ENCODE data around the gene TBCA.

DNA sequence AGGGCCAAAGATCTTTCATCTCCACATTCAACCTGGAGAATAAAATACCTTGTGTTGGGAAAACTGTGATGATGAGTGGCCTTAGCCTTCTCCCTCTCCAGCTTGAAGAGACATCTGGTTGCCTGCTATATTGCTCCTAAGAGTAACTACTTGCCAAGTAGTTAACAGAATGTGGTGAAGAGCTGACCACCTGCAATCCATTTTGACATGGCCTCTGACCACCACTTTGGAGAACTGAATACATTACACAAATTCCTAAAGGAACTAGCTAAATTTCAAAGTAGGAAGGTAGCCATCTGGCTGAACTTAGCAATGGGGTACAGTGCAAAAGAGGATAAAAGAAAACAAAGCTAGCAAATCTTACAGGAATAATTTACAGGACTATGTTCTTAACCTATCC, 7.2 kb downstream of the TBCA start:
- TF ChIP-seq, protein P1, sequence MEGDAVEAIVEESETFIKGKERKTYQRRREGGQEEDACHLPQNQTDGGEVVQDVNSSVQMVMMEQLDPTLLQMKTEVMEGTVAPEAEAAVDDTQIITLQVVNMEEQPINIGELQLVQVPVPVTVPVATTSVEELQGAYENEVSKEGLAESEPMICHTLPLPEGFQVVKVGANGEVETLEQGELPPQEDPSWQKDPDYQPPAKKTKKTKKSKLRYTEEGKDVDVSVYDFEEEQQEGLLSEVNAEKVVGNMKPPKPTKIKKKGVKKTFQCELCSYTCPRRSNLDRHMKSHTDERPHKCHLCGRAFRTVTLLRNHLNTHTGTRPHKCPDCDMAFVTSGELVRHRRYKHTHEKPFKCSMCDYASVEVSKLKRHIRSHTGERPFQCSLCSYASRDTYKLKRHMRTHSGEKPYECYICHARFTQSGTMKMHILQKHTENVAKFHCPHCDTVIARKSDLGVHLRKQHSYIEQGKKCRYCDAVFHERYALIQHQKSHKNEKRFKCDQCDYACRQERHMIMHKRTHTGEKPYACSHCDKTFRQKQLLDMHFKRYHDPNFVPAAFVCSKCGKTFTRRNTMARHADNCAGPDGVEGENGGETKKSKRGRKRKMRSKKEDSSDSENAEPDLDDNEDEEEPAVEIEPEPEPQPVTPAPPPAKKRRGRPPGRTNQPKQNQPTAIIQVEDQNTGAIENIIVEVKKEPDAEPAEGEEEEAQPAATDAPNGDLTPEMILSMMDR (IDR thresholded peaks at IDR 0.05) = no peak
- TF ChIP-seq POLR2A (IDR thresholded peaks at IDR 0.05) = no peak
